Prostate gland (tissue), 2 donors: ENCODE measurements around the gene TRAT1. TPM values are rescaled to one million over a fixed set of nuclear protein-coding genes. Genes with fewer than 3 reads are reported as not detected.

Source experiments
- DNase-seq: peaks from one replicate; pipeline ENCODE4 v3.0.0-alpha.2; 2019; ENCODE audit warnings: low spot score
- H3K27ac ChIP-seq, 2 donors: fragments of 200-600 bp; sonication (generic); 2 replicates each; pipeline ENCODE4 v1.5.1; 2017 to 2019
- H3K27me3 ChIP-seq: fragments of 200-600 bp; sonication (generic); replicated peaks from 2 replicates; pipeline ENCODE4 v1.5.1; 2019; ENCODE audit not compliant: insufficient read depth
- H3K36me3 ChIP-seq, 2 donors: fragments of 200-600 bp; sonication (generic); 1 replicate in 1 of 2; 2 replicates in 1 of 2; pipeline versions ENCODE4 v1.5.1 to v1.8.1; 2017 to 2019
- H3K4me1 ChIP-seq: fragments of 200-600 bp; sonication (generic); replicated peaks from 2 replicates; pipeline ENCODE4 v1.5.1; 2019
- H3K4me3 ChIP-seq, 2 donors: fragments of 200-600 bp; sonication (generic); 2 replicates each; pipeline ENCODE4 v1.5.1; 2017 to 2019
- H3K9me3 ChIP-seq: fragments of 200-600 bp; sonication (generic); 2 replicates; pipeline ENCODE4 v1.5.1; 2017
- CTCF ChIP-seq, 4 experiments: fragments of 200-600 bp in 2 of 4; fragments of 450-650 bp in 2 of 4; sonication (generic) in 2 of 4; IDR thresholded peaks; 1 replicate in 3 of 4; 2 replicates in 1 of 4; pipeline ENCODE4 v1.5.1; 2016 to 2019; ENCODE audit warnings: antibody characterized with exemption in 4 of 4, mild to moderate bottlenecking in 2 of 4, moderate library complexity in 2 of 4
- POLR2A ChIP-seq: fragments of 450-650 bp; IDR thresholded peaks from one replicate; pipeline ENCODE4 v1.6.1; 2016; ENCODE audit warnings: antibody characterized with exemption, mild to moderate bottlenecking
- POLR2AphosphoS5 ChIP-seq: sonication (generic); formaldehyde crosslinking; IDR thresholded peaks from one replicate; pipeline ENCODE4 v1.6.1; 2017; ENCODE audit warnings: antibody characterized with exemption
- WGBS: methylation state at CpG from one replicate; pipeline ENCODE4 v1.1.5; 2018; 5-methylcytosine and 5-hydroxymethylcytosine counted together
- intact Hi-C: fragments of 100-400 bp; cut with DNase I; formaldehyde crosslinking; loops from one replicate; pipeline ENCODE4 v1.14.2; 2022
- total RNA-seq, 2 donors: library from RNA; depleted of rRNA; stranded (reverse); fragments of >200 nt; gene quantifications; one replicate each; pipeline ENCODE4 v1.1.0, GENCODE V29; 2016

The TRAT1 gene, protein sequence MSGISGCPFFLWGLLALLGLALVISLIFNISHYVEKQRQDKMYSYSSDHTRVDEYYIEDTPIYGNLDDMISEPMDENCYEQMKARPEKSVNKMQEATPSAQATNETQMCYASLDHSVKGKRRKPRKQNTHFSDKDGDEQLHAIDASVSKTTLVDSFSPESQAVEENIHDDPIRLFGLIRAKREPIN
- not detected for total RNA-seq

GRCh38 chr3:108822123-108822897 is at the start of gene TRAT1:
Gene TRAT1 (plus strand): TSS chr3:108822786. CDS start chr3:108822928, 142 bp downstream.
- WGBS: 48% methylated on average over 6 of the region's 6 CpGs
- TF ChIP-seq POLR2A (no peak), POLR2AphosphoS5 (no peak), CTCF (IDR thresholded peaks at IDR 0.05) (no peak)
- DNase-seq: no peak

DNA sequence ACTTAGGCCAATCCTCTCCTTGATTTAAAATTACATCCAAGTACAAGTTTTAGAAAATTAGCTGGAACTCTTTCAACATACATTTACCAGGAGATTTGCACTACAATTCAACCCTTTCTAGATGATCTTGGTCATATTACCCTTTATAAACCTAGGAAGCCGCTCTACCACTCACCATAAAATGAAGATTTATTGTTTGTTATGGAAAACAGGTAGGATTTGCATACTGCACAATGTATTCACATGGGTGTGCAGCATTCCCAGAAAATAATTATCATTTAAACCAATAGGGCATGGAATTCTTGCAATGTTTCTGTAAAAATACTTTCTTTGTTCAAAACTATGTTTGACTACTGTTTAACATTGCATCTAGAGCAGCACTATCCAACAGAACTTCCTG is 46.9 kb upstream of the TRAT1 start:
- H3K36me3 ChIP-seq: no peaks in the 10 kb centered on the region
- intact Hi-C loops: no loop called here
- DNase-seq: no peak
- H3K27ac ChIP-seq: no peak overlapping the region
- no peak for TF ChIP-seq POLR2A
- no peak for TF ChIP-seq POLR2AphosphoS5
- no peak for TF ChIP-seq CTCF (IDR thresholded peaks at IDR 0.05)
- no peak overlapping the region for H3K4me3 ChIP-seq
- no peaks in the 10 kb centered on the region for H3K4me1 ChIP-seq
- no peaks in the 10 kb centered on the region for H3K9me3 ChIP-seq
- H3K27me3 ChIP-seq: no peaks in the 10 kb centered on the region
- 50% methylated on average over 1 of the region's 1 CpG for WGBS

More at GRCh38 chr3:108822123-108822897, at the start of gene TRAT1:
- no peaks in the 10 kb centered on the region for H3K27me3 ChIP-seq
- no peaks in the 10 kb centered on the region for H3K4me1 ChIP-seq
- no peaks in the 10 kb centered on the region for H3K36me3 ChIP-seq
- intact Hi-C loops: no loop called here
- no peak within 1 kb of the TSS for H3K27ac ChIP-seq
- H3K9me3 ChIP-seq: no peaks in the 10 kb centered on the region
- no peak within 1 kb of the TSS for H3K4me3 ChIP-seq

DNA sequence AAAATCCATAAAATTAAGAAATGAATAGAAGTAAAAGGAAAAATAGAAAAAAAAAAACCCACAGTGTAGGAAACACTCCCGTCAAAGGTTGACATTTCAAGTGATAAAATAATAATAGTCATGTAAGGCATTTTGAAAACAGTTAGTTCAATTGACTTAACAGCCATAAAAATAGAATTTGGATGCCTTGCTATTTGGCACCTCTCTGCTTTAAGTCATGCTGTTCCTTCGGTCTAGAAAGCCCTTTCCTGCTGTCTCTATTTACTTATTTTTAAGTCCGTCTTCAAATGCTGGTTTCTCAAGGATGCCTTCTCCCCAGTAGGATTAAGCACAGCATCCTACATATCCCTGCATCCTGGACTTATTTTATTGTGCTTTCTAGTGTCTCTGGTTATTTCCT is 43.1 kb upstream of the TRAT1 start:
- no peak overlapping the region for H3K4me3 ChIP-seq
- no peak for DNase-seq
- 72% methylated on average over 3 of the region's 3 CpGs for WGBS
- H3K4me1 ChIP-seq: no peaks in the 10 kb centered on the region
- intact Hi-C loops: no loop called here
- no peak for TF ChIP-seq CTCF (IDR thresholded peaks at IDR 0.05)
- TF ChIP-seq POLR2A: no peak
- no peak for TF ChIP-seq POLR2AphosphoS5
- H3K27me3 ChIP-seq: no peaks in the 10 kb centered on the region
- H3K9me3 ChIP-seq: no peaks in the 10 kb centered on the region
- no peaks in the 10 kb centered on the region for H3K36me3 ChIP-seq
- H3K27ac ChIP-seq: no peak overlapping the region

DNA sequence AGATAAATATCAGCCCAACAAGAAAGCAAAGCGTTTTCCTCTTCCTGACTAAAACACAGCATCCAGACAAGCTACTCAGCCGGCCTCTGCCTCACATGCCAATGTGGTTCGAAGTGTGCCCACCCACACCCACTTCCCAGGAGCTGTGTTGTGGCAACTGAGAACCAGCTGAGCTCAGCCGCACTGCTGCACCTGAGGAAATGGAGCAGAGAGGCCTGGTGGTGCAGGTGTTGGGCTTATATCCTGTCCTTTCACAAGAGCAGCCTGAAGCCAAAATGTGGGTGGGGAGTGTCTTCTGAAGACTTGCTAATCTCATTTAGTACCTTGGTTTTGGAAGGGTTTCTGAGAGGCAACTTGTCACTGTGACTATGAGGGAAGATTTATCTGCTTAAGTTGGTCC is 42.4 kb upstream of the TRAT1 start:
- H3K27ac ChIP-seq: no peak overlapping the region
- no peak for DNase-seq
- TF ChIP-seq POLR2AphosphoS5 (no peak), POLR2A (no peak), CTCF (IDR thresholded peaks at IDR 0.05) (no peak)
- no peaks in the 10 kb centered on the region for H3K36me3 ChIP-seq
- intact Hi-C loops: no loop called here
- no peaks in the 10 kb centered on the region for H3K27me3 ChIP-seq
- no peaks in the 10 kb centered on the region for H3K4me1 ChIP-seq
- H3K4me3 ChIP-seq: no peak overlapping the region
- 83% methylated on average over 4 of the region's 4 CpGs for WGBS
- no peaks in the 10 kb centered on the region for H3K9me3 ChIP-seq

- intact Hi-C loops: no loop called here
- DNase-seq: no peak
- no peaks in the 10 kb centered on the region for H3K4me1 ChIP-seq
- H3K4me3 ChIP-seq: no peak overlapping the region
- WGBS: 27% methylated on average over 3 of the region's 3 CpGs
- H3K9me3 ChIP-seq: no peaks in the 10 kb centered on the region
- no peak overlapping the region for H3K27ac ChIP-seq
- H3K36me3 ChIP-seq: no peaks in the 10 kb centered on the region
- TF ChIP-seq POLR2A: no peak
- TF ChIP-seq CTCF (IDR thresholded peaks at IDR 0.05): no peak
- TF ChIP-seq POLR2AphosphoS5: no peak
- H3K27me3 ChIP-seq: no peaks in the 10 kb centered on the region
These were observed 31.1 kb upstream of the TRAT1 start for GRCh38 chr3:108791473-108791872.
